SU-DHL-6 (cell line): Measurements from ENCODE around the gene LRIT1.

Experiments used
- H2AFZ ChIP-seq: fragments of 200-600 bp; sonication (generic); 2 replicates; pipeline ENCODE4 v1.6.1; 2014; ENCODE audit warnings: low read depth, mild to moderate bottlenecking, moderate library complexity, mixed read lengths, antibody characterized with exemption, low read length; ENCODE audit not compliant: severe bottlenecking
- H3F3A ChIP-seq: fragments of 200-600 bp; shearing (Covaris generic); 2 replicates; pipeline ENCODE4 v1.6.0; 2016; ENCODE audit warnings: antibody characterized with exemption, mild to moderate bottlenecking; ENCODE audit not compliant: insufficient read depth
- H3K27ac ChIP-seq: fragments of 200-600 bp; sonication (generic); 2 replicates; pipeline ENCODE4 v1.5.1; 2016; ENCODE audit warnings: low read depth, mild to moderate bottlenecking, low read length, moderate library complexity, mixed read lengths
- H3K27me3 ChIP-seq: fragments of 200-600 bp; sonication (generic), shearing (Covaris generic); 2 replicates; pipeline ENCODE4 v1.6.0; 2014; ENCODE audit warnings: mild to moderate bottlenecking, low read length
- H3K36me3 ChIP-seq: fragments of 200-600 bp; sonication (generic); 2 replicates; pipeline ENCODE4 v1.6.1; 2014; ENCODE audit warnings: mild to moderate bottlenecking, low read length, mixed read lengths
- H3K4me2 ChIP-seq: fragments of 300-600, 200-600 bp; shearing (Covaris generic), sonication (generic); 2 replicates; pipeline ENCODE4 v1.6.0; 2014; ENCODE audit warnings: low read length, low read depth, mild to moderate bottlenecking; ENCODE audit not compliant: poor library complexity, severe bottlenecking
- H3K4me3 ChIP-seq: fragments of 200-600 bp; sonication (generic); 2 replicates; pipeline ENCODE4 v1.5.1; 2014; ENCODE audit warnings: antibody characterized with exemption, low read length, mild to moderate bottlenecking, mixed read lengths; ENCODE audit not compliant: insufficient read depth, poor library complexity, severe bottlenecking
- H3K79me2 ChIP-seq: fragments of 200-600 bp; sonication (generic); 2 replicates; pipeline ENCODE4 v1.6.1; 2014; ENCODE audit warnings: mild to moderate bottlenecking, low read length, moderate library complexity; ENCODE audit not compliant: insufficient read depth
- H3K9ac ChIP-seq: fragments of 200-600 bp; sonication (generic); 2 replicates; pipeline ENCODE4 v1.7.0; 2014; ENCODE audit warnings: mild to moderate bottlenecking, low read length
- H3K9me2 ChIP-seq: fragments of 200-600 bp; sonication (generic); replicated peaks from 2 replicates; pipeline ENCODE4 v1.6.1; 2014; ENCODE audit warnings: low read length; ENCODE audit not compliant: insufficient read depth
- H3K9me3 ChIP-seq: fragments of 200-600 bp; sonication (generic); 2 replicates; pipeline ENCODE4 v1.6.1; 2014; ENCODE audit warnings: low read length, mixed read lengths; ENCODE audit not compliant: insufficient read depth
- H4K20me1 ChIP-seq: fragments of 200-600 bp; sonication (generic); 2 replicates; pipeline ENCODE4 v1.6.1; 2014; ENCODE audit warnings: low read depth, mild to moderate bottlenecking, antibody characterized with exemption, low read length, moderate library complexity, mixed read lengths
- EZH2phosphoT487 ChIP-seq: fragments of 200-600 bp; sonication (generic), shearing (Covaris generic); conservative IDR thresholded peaks from 2 replicates; pipeline ENCODE4 v1.6.1; 2018; ENCODE audit warnings: mild to moderate bottlenecking, antibody characterized with exemption, low read length, moderate library complexity, mixed read lengths
- TF ChIP-seq, protein P1 (sequence below): fragments of 200-600 bp; sonication (generic); IDR thresholded peaks from one replicate; pipeline ENCODE4 v1.5.1; 2017; ENCODE audit warnings: antibody characterized with exemption, mild to moderate bottlenecking, low read length, moderate library complexity; ENCODE audit not compliant: insufficient read depth, poor library complexity, severe bottlenecking

Gene LRIT1

DNA sequence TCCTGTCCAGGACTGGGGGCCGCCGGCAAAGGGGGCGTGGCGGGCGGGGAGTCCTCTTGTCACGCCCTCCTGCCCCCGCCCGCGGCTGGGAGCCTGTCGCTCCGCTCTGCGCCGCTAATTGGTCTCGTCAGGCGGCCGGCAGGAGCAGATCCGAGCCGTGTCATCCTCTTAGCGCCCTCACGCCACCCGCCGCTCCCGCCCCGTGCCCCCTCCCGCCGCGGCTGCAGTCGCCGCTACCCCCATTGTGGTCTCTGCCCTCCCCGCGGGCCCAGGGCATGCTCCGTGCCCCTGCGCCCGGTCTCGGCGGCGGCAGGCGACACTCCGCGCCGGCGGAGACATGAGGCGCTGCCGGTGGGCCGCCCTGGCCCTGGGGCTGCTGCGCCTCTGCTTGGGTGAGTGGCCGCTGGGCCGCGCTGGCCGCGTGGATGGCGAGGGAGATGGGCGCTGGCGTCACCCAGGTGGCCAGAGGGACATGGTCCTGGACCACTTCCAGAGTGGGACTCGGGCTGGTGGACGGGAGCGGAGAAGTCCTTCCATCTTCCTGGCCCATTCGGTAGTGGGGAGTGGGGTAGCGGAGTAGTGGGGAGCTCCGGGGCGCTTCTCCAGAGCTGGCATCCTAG lies 46.8 kb downstream of the LRIT1 start, which contains the start of gene CDHR1:
Gene CDHR1, plus strand, starts transcription at position 114 of the 620 bp plus-strand sequence. Its CDS starts 224 bp downstream, at position 338.
- H3K27me3 ChIP-seq, result no peaks in the 10 kb centered on the region
- H3K4me3 ChIP-seq, result no peak within 1 kb of the TSS
- no peak within 1 kb of the TSS for H3K9ac ChIP-seq
- H2AFZ ChIP-seq, result no peak within 1 kb of the TSS
- H3K9me2 ChIP-seq, result no peaks in the 10 kb centered on the region
- no peak within 1 kb of the TSS for H3K27ac ChIP-seq
- TF ChIP-seq, protein P1, sequence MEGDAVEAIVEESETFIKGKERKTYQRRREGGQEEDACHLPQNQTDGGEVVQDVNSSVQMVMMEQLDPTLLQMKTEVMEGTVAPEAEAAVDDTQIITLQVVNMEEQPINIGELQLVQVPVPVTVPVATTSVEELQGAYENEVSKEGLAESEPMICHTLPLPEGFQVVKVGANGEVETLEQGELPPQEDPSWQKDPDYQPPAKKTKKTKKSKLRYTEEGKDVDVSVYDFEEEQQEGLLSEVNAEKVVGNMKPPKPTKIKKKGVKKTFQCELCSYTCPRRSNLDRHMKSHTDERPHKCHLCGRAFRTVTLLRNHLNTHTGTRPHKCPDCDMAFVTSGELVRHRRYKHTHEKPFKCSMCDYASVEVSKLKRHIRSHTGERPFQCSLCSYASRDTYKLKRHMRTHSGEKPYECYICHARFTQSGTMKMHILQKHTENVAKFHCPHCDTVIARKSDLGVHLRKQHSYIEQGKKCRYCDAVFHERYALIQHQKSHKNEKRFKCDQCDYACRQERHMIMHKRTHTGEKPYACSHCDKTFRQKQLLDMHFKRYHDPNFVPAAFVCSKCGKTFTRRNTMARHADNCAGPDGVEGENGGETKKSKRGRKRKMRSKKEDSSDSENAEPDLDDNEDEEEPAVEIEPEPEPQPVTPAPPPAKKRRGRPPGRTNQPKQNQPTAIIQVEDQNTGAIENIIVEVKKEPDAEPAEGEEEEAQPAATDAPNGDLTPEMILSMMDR, result no peak
- H4K20me1 ChIP-seq, result no peaks in the 10 kb centered on the region
- no peak within 1 kb of the TSS for H3K4me2 ChIP-seq
- H3F3A ChIP-seq, result no peaks in the 10 kb centered on the region
- H3K9me3 ChIP-seq, result no peaks in the 10 kb centered on the region
- H3K36me3 ChIP-seq, result no peaks in the 10 kb centered on the region
- H3K79me2 ChIP-seq, result no peaks in the 10 kb centered on the region

DNA sequence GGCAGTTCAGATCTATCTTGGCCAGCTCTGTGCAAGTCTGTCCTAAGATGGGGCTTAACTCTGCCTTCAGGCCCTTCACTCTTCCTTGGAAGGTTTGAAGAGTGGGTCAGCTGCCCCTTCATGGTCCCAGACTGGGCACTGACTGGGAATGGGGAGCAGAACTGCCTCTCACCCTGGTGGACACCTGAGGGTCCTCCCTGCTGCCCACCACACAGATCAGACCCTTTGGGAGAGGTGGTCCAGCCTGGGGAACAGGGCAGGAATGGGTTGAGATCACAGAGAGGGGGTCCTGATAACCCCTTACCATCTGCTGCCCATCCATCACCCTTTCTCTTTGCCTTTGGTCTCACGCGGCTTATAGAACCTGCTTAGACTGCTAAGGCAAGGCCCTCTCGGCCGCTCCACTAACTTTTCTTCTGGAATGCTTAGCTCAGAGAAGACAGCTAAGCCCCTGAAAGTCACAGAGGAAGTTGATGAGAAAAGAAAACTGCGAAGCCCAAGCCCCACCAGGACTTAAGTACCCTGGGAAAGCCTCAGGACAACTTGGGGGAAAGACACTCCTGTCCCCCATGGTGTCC lies 47.4 kb downstream of the LRIT1 start:
- no peak overlapping the region for H3K4me2 ChIP-seq
- H3K4me3 ChIP-seq, result no peak overlapping the region
- H3K9ac ChIP-seq, result no peak overlapping the region
- no peaks in the 10 kb centered on the region for H3F3A ChIP-seq
- H4K20me1 ChIP-seq, result no peaks in the 10 kb centered on the region
- H3K9me2 ChIP-seq, result no peaks in the 10 kb centered on the region
- H3K79me2 ChIP-seq, result no peaks in the 10 kb centered on the region
- H3K36me3 ChIP-seq, result no peaks in the 10 kb centered on the region
- H2AFZ ChIP-seq, result no peak overlapping the region
- no peaks in the 10 kb centered on the region for H3K27me3 ChIP-seq
- no peak overlapping the region for H3K27ac ChIP-seq
- TF ChIP-seq, protein P1, result no peak
- no peak for TF ChIP-seq EZH2phosphoT487
- H3K9me3 ChIP-seq, result no peaks in the 10 kb centered on the region

DNA sequence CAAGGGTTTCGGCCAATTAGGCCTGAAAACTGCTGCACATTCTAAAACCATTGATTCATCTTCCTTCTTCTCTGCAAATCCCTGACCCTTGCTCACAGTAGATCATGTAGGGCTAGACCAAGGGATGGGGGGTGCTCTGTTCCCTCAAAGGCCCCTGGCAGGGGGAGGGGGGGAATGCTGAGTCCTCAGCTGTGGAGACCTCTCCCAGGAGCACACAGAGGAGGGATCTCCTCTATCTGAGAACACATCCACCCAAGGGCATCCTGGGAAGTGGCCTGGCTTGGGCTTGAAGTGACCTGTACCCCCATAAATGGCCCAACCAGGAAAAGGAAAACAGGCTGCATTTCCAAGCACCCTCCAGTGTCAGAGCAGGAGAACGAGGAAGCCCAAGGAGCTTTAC lies 48.0 kb downstream of the LRIT1 start:
- H3K27ac ChIP-seq, result no peak overlapping the region
- H3K79me2 ChIP-seq, result no peaks in the 10 kb centered on the region
- no peaks in the 10 kb centered on the region for H3K9me2 ChIP-seq
- TF ChIP-seq, protein P1, result no peak
- TF ChIP-seq EZH2phosphoT487, result no peak
- no peaks in the 10 kb centered on the region for H3F3A ChIP-seq
- no peaks in the 10 kb centered on the region for H3K9me3 ChIP-seq
- H3K4me3 ChIP-seq, result no peak overlapping the region
- no peaks in the 10 kb centered on the region for H4K20me1 ChIP-seq
- H3K9ac ChIP-seq, result no peak overlapping the region
- no peak overlapping the region for H3K4me2 ChIP-seq
- no peaks in the 10 kb centered on the region for H3K36me3 ChIP-seq
- H2AFZ ChIP-seq, result no peak overlapping the region
- H3K27me3 ChIP-seq, result no peaks in the 10 kb centered on the region
